Urothelium cell line (cell line): ENCODE results near the gene MT1G.
"Not testable (repeated sequence)": the region's sequence is repeated elsewhere in the genome, so short reads cannot be mapped to it uniquely, and the experiment has no call there.

ENCODE experiments used
- DNase-seq: peaks from one replicate; pipeline ENCODE4 v3.0.0; 2011; ENCODE audit warnings: low spot score, mixed read lengths
- FAIRE-seq: peaks from 2 replicates; lab custom pipeline; 2011; peaks lifted over from hg19 to GRCh38; lab: Jason Lieb, UNC

Gene MT1G

DNA sequence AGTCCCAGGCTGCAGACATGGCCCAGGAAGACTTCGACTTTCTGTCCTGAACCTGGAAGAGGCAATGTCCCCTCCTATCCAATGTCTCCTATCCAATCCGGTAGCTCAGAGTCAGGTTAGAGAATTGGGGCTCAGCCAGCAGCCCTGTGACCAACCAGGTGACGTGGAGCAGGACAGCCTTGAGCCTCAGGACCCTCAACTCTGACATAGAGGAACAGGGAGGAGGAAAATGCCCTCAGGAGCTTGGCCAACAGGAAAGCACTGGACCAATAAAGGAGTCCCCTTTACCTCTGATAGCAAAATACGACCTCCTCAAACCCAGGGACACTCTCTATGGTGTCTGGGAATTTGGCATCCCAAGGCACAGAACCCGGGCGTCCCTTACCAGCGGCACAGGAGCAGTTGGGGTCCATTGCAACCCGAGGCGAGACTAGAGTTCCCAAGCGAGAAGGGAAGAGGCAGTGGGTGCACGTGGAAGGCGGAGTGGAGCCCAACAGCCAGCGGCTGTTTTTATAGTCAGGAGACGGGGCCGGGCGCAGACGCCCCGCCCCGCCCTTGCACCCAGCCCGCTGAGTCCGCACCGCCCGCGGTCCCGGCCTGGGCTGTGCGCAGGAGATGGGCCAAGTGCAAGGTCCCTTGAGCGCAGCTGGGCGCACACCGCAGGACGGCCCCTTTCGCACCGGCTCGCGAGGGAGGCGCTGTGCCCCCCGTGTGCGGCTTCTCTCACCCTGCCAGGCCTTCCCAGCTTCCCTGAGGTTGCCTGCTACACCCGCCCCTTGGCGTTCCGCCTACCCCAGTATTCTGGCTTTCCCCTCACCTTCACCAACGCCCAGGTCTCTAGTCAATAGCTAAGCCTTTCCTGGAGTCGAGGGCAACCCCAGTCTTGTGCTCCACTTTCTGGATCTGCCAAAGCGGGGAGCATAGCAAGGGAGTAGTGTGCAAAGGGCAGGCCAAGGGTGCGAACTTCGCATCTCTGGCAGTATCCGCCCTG is at the start of gene MT1G:
Gene MT1G (minus strand): TSS at position 485 of the 991 bp plus-strand sequence. CDS start 72 bp downstream, at position 413.
- DNase-seq (no peak), FAIRE-seq (no peak)

DNA sequence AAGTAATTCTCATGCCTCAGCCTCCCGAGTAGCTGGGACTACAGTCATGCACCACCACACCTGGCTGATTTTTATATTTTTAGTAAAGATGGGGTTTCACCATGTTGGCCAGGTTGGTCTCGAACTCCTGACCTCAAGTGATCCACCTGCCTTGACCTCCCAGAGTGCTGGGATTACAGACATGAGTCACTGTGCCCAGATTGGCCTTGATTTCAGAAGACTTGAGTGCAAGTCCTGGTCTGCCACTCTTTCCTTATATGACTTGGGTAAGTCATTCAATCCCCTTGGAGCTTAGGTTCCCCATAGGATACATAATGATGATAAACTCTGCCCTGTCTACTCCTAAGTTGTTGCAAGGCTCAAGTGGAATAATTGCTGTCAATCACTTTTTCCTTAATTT is 49.7 kb upstream of the MT1G start:
- DNase-seq, FAIRE-seq: not testable (repeated sequence)

GRCh38 chr16:56716761-56717160 is 48.9 kb upstream of the MT1G start:
- FAIRE-seq, result no peak
- DNase-seq, result no peak

DNA sequence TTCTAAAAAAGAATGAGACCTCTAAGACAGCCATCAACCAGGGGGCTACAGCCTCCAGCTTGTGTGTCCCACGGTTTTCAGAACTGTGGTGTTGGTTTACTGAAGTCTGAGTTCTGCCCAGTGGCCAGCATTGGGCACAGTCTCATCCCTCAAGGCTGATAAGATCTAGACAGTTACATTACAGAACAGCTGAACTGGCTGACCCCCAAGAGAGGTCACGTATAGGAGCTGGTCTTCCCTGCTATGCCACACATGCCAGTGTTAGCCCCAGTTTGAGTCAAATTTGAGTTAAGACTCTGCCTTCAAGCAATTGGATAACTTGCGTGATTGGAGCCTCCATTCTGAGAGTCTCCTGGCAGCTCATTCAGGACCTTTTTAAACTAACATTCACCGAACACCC is 47.3 kb upstream of the MT1G start:
- FAIRE-seq (no peak), DNase-seq (no peak)

DNA sequence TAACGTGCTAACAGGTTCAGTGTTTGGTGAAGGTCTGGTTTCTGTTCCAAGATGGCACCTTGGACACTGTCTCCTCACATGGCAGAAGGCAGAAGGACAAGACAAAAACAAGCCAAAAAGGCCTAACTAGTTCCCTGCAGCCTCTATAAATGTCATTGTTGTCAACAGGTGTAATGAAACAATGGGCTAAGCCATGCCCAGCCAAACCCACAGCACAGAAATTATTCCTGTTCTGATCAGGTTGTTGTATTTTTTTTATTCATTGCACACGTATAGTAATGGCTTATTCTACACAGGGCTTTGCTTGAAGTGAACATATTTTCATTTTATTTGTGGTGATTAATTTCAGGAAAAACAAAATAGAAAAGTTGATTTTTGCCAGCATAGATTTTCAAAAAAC is 45.9 kb upstream of the MT1G start:
- FAIRE-seq, result no peak
- no peak for DNase-seq

DNA sequence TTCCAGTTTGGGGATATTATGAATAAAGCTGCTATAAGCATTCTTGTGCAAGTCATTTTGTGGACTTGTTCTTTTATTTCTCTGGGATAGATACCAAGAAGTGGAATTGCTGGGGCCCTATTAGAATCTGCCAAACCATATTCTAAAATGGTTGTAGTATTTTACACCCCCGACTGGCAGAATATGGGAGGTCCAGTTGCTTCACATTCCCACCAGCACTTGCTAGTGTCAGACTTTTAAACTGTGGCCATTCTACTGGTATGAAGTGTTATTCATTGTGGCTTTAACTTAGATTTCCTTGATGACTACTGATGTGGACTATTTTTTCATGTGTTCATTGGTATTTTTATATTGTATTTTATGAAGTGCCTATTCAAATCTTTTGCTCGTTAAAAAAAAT is 44.0 kb upstream of the MT1G start:
- no peak for DNase-seq
- no peak for FAIRE-seq

GRCh38 chr16:56710181-56710737 is 42.4 kb upstream of the MT1G start:
- FAIRE-seq (no peak), DNase-seq (no peak)

- no peak for DNase-seq
- no peak for FAIRE-seq
These were observed 41.7 kb upstream of the MT1G start for GRCh38 chr16:56709443-56710040.

DNA sequence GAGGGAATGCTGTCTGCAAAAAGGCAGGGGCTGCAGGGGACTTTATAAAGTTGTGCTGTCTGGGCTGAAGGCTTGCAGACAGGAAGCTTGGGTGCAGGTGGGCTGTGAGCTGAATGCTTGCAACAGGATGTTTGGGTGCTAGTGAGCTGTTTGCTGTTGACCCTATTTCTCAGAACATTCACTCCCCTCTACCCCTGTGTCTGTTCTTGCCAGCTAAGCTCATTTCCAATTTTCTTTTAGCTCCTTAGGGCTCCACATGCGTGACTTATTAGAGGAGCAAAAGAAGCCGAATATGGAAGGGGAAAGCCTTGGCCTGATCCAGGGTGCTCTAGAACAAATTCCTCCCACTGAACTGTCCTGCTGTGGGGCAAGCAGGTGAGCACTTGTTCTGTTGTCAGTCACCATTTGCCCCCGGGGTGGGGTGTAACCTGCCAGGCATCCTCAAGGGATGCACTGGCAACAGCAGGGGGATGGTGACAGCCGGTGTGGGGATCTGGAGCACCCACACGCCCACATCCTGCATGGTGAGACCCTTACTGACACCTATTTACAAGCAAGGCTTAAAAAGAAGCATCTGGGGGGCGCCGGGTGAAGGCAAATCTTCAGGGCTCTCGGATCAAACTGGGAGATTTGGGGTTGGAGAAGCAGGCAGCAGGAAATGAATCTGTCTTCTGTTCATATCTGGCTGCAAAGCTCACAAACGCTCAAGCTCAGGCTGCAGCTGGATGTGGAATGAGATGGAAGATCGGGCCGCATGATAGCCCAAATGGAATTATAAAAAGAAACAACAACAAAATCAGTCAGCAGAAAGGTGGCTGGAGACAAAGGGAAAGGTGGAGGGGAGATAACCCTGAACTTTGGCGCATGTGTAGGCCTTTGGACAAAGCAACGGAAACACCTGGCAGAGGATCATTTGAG is 40.9 kb upstream of the MT1G start:
- DNase-seq (no peak), FAIRE-seq (no peak)

DNA sequence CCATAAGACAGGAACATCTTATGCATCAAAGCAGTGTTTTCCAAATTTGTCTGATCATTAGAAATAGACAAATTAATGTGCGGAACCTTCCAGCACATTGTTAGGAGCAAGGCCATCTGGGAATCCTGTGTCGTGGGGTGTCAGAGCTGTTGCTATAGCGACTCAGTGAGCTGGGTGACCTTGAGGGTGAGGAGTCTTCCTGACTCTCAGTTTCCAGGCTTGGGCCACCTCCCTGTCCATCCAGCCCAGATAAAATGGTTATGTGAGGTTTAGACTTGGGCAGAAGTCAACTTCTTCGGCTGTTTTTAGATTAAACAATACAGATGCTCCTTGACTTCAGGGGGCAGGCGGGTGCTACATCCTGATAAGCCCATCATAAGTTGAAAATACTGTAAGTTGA is 35.0 kb upstream of the MT1G start:
- no peak for DNase-seq
- no peak for FAIRE-seq

GRCh38 chr16:56701534-56701933 is 33.7 kb upstream of the MT1G start:
- DNase-seq (no peak), FAIRE-seq (peak; percentile 23)

GRCh38 chr16:56700631-56701030 is 32.8 kb upstream of the MT1G start:
- no peak for FAIRE-seq

GRCh38 chr16:56700195-56700594 is 32.3 kb upstream of the MT1G start:
- FAIRE-seq, result no peak
- no peak for DNase-seq

More at GRCh38 chr16:56700631-56701030, 32.8 kb upstream of the MT1G start:
- DNase-seq, result no peak

- DNase-seq (no peak), FAIRE-seq (no peak)
These were observed 29.7 kb upstream of the MT1G start for GRCh38 chr16:56697456-56698155.

GRCh38 chr16:56695246-56695645 is 27.4 kb upstream of the MT1G start:
- no peak for FAIRE-seq
- DNase-seq, result no peak

- no peak for FAIRE-seq
These were observed 24.0 kb upstream of the MT1G start for GRCh38 chr16:56691885-56692284.

DNA sequence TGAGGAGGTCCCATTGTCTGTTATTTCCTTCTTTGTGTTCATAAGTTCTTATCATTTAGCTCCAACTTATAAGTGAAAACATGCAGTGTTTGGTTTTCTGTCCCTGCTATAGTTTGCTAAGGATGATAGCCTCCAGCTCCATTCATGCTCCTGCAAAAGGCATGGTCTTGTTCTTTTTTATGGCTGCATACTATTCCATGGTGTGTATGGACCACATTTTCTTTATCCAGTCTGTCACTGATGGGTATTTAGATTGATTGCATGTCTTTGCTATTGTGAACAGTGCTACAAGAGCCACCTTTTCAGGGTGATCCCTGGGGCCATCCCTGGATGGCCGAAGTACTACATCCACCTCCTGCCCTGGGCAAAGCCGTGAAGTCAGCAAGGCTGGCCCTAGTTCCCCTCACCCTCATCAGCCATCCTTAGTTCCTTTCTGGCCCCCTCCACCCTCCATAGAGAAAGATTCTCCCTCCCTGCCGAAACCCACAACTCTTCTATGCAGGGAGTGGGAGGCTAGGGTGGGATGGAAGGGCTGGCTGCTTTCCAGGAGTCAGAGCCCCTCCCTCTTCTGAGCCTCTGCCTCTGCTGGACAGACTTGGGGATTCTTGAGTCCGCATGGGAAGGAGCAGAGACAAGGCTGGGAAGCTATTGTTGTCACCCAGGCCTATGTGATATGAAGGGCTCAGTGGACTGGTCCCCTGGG is 22.7 kb upstream of the MT1G start:
- no peak for DNase-seq
- no peak for FAIRE-seq

More at GRCh38 chr16:56691885-56692284, 24.0 kb upstream of the MT1G start:
- peak; percentile 81 for DNase-seq

DNA sequence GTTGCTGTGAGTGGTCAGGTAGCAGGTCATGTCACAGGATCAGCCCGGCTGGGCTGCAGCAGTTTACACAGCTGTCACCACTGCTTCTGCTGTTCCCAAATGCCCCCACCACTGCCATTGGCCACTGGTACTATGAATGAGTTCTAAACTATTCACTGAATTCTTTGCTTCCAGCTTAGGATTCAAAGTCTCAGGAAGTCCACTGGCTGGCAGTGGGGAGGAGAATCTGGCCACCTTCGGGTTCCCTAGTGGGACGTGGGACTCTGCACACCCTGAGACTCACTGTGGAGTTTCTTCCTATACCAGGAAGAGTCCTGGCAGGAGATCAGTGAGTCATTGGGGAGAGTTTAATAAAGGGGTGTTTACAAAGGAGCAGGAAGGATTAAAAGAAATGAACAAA is 21.3 kb upstream of the MT1G start:
- DNase-seq (no peak), FAIRE-seq (no peak)

DNA sequence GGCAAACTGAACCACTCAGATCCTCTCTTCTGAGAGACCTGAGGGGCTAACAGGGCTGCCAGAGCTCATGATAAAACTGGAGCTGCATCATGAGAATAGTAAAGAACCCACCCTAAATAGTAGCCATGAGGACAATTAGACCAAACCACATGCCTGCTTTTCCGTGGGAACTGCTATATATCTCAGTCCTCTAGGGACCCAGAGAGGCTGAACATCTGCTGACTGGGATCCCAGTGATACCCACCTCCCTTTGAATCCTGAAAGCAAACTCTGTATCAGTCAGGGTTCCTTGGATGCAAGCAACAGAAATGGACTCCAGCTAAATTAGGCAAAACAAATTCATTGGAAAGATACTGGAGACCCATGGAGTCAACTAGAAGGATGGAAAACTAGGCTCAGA is 20.9 kb upstream of the MT1G start:
- FAIRE-seq, result no peak
- no peak for DNase-seq
